Testis (tissue), 3 donors: ENCODE data around the gene TBC1D13. TPM values are rescaled to one million over a fixed set of nuclear protein-coding genes. Genes with fewer than 3 reads are reported as not detected.

ENCODE experiments used
- polyA plus RNA-seq: library from polyadenylated mRNA; stranded (reverse); fragments of 350-450 nt; fragmentation: Illumina TruSeq; extraction: RNeasy Lipid Tissue Mini Kit (QIAGEN cat#74804); gene quantifications from one replicate; pipeline ENCODE4 v1.2.3, GENCODE V29; 2014; ENCODE audit warnings: low read depth, low replicate concordance; ENCODE audit not compliant: insufficient read depth
- small RNA-seq, 2 donors: library from RNA; depleted of rRNA; stranded (forward); fragments of <200 nt; gene quantifications; one replicate each; pipeline ENCODE3, GENCODE V24; 2016
- total RNA-seq, 2 donors: library from RNA; depleted of rRNA; stranded (reverse); fragments of >200 nt; gene quantifications; one replicate each; pipeline ENCODE4 v1.2.3, GENCODE V29; 2016

The TBC1D13 gene
- total and polyA plus RNA-seq, 3 donors from 2014 or later, result 14.3 to 15.7 (median 15.5) TPM

Small RNA genes within 50 kb of the gene (small RNA-seq; reads per million reads assigned to genes)
- 0 reads per million in 2 donors for gene RF00017

Other genes starting within 250 kb of the TBC1D13 start
- gene SPTAN1, start 234.7 kb upstream of the TBC1D13 start, total RNA-seq, result 100 to 1,000 TPM; 653 to 665 TPM
- gene SPTAN1, start 234.7 kb upstream of the TBC1D13 start, polyA plus RNA-seq, result 299 TPM
- 10 to 100 TPM; 78.4 to 96.7 TPM for gene DYNC2I2, start 130.4 kb upstream of the TBC1D13 start, total RNA-seq
- gene DYNC2I2, start 130.4 kb upstream of the TBC1D13 start, polyA plus RNA-seq, result 102 TPM
- gene SET, start 98.0 kb upstream of the TBC1D13 start, total RNA-seq, result 100 to 1,000 TPM; 113 to 142 TPM
- 159 TPM for gene SET, start 98.0 kb upstream of the TBC1D13 start, polyA plus RNA-seq
- gene PKN3, start 84.8 kb upstream of the TBC1D13 start, total RNA-seq, result 1 to 10 TPM; 3.6 to 7.2 TPM
- 4.2 TPM for gene PKN3, start 84.8 kb upstream of the TBC1D13 start, polyA plus RNA-seq
- gene ZDHHC12, start 63.1 kb upstream of the TBC1D13 start, total RNA-seq, result 10 to 100 TPM; 36.4 to 57.5 TPM
- 39.3 TPM for gene ZDHHC12, start 63.1 kb upstream of the TBC1D13 start, polyA plus RNA-seq
- 100 to 1,000 TPM in 1 of 2 donors, 10 to 100 TPM in 1; 96.8 to 112 TPM for gene ZER1, start 15.3 kb upstream of the TBC1D13 start, total RNA-seq
- 118 TPM for gene ZER1, start 15.3 kb upstream of the TBC1D13 start, polyA plus RNA-seq
- 10 to 100 TPM; 28.9 to 30.4 TPM for gene ENDOG, start 31.2 kb downstream of the TBC1D13 start, total RNA-seq
- 33.9 TPM for gene ENDOG, start 31.2 kb downstream of the TBC1D13 start, polyA plus RNA-seq
- gene SPOUT1, start 42.5 kb downstream of the TBC1D13 start, total RNA-seq, result 10 to 100 TPM; 34.0 to 43.2 TPM
- 14.4 TPM for gene SPOUT1, start 42.5 kb downstream of the TBC1D13 start, polyA plus RNA-seq
- gene KYAT1, start 94.7 kb downstream of the TBC1D13 start, total RNA-seq, result 10 to 100 TPM; 14.0 to 18.0 TPM
- 11.6 TPM for gene KYAT1, start 94.7 kb downstream of the TBC1D13 start, polyA plus RNA-seq
- 10 to 100 TPM; 54.3 to 61.3 TPM for gene LRRC8A, start 94.9 kb downstream of the TBC1D13 start, total RNA-seq
- gene LRRC8A, start 94.9 kb downstream of the TBC1D13 start, polyA plus RNA-seq, result 30.9 TPM
- 10 to 100 TPM; 10.9 to 18.5 TPM for gene PHYHD1, start 133.7 kb downstream of the TBC1D13 start, total RNA-seq
- 15.1 TPM for gene PHYHD1, start 133.7 kb downstream of the TBC1D13 start, polyA plus RNA-seq
- 10 to 100 TPM; 26.4 to 29.4 TPM for gene DOLK, start 160.3 kb downstream of the TBC1D13 start, total RNA-seq
- gene DOLK, start 160.3 kb downstream of the TBC1D13 start, polyA plus RNA-seq, result 36.9 TPM
- 100 to 1,000 TPM; 165 to 184 TPM for gene NUP188, start 160.4 kb downstream of the TBC1D13 start, total RNA-seq
- 241 TPM for gene NUP188, start 160.4 kb downstream of the TBC1D13 start, polyA plus RNA-seq
- 10 to 100 TPM; 88.8 to 92.2 TPM for gene SH3GLB2, start 241.1 kb downstream of the TBC1D13 start, total RNA-seq
- gene SH3GLB2, start 241.1 kb downstream of the TBC1D13 start, polyA plus RNA-seq, result 62.3 TPM
- 10 to 100 TPM; 42.0 to 42.7 TPM for gene MIGA2, start 249.4 kb downstream of the TBC1D13 start, total RNA-seq
- 22.9 TPM for gene MIGA2, start 249.4 kb downstream of the TBC1D13 start, polyA plus RNA-seq